Gastrocnemius medialis (tissue), 4 donors: ENCODE data around the gene RRAD. TPM values are rescaled to one million over a fixed set of nuclear protein-coding genes. Genes with fewer than 3 reads are reported as not detected.

Experiments
- ATAC-seq, 2 donors: fragments of 150-250 bp; one replicate each; pipeline ENCODE4 v1.9.1; 2016
- DNase-seq, 2 donors: peaks; one replicate each; pipeline ENCODE4 v3.0.0-alpha.2; 2019
- H3K27ac ChIP-seq, 4 donors: fragments of 200-600 bp; sonication (generic); 1 replicate in 1 of 4; 2 replicates in 3 of 4; pipeline ENCODE4 v1.5.1; 2016 to 2018; ENCODE audit warnings: mild to moderate bottlenecking in 2 of 4, moderate library complexity in 1 of 4
- H3K27me3 ChIP-seq, 3 donors: fragments of 200-600 bp; sonication (generic) in 2 of 3; 1 replicate in 1 of 3; 2 replicates in 2 of 3; pipeline versions ENCODE4 v1.5.1 to v1.6.0; 2016 to 2019; ENCODE audit warnings: mild to moderate bottlenecking in 1 of 3, moderate library complexity in 1 of 3
- H3K36me3 ChIP-seq, 2 donors: fragments of 200-600 bp; sonication (generic) in 1 of 2; one replicate each; pipeline ENCODE4 v1.5.1; 2017 to 2018
- H3K4me1 ChIP-seq, 2 donors: fragments of 200-600 bp; sonication (generic) in 1 of 2; one replicate each; pipeline ENCODE4 v1.5.1; 2016 to 2017; ENCODE audit warnings: mild to moderate bottlenecking in 2 of 2
- H3K4me3 ChIP-seq, 4 donors: fragments of 200-600 bp; sonication (generic) in 3 of 4; 1 replicate in 1 of 4; 2 replicates in 3 of 4; pipeline ENCODE4 v1.5.1; 2016 to 2019; ENCODE audit warnings: mild to moderate bottlenecking in 2 of 4
- H3K9me3 ChIP-seq, 3 donors: fragments of 200-600 bp; sonication (generic) in 2 of 3; 1 replicate in 1 of 3; 2 replicates in 2 of 3; pipeline ENCODE4 v1.5.1; 2016 to 2019
- POLR2A ChIP-seq, 2 donors: fragments of 450-650 bp; IDR thresholded peaks; one replicate each; pipeline ENCODE4 v1.6.1; 2017; ENCODE audit warnings: antibody characterized with exemption in 2 of 2, mild to moderate bottlenecking in 2 of 2, moderate library complexity in 2 of 2
- in situ Hi-C, 4 donors: fragments of 200-750 bp; cut with MboI; loops; one replicate each; pipeline versions ENCODE4 v1.15.0 to v1.8.0; 2017; ENCODE audit warnings: low sequenced_read_pairs in 4 of 4
- intact Hi-C: fragments of 100-400 bp; cut with DNase I; formaldehyde crosslinking; loops from one replicate; pipeline ENCODE4 v1.15.1; 2023; ENCODE audit warnings: low total_unique reads
- total RNA-seq, 4 donors: library from RNA; depleted of rRNA; stranded (reverse); fragments of >200 nt; gene quantifications; one replicate each; pipeline versions ENCODE4 v1.1.0 to v1.2.3, GENCODE V29; 2016
- TF ChIP-seq, protein P1 (sequence below), 5 experiments: fragments of 450-650 bp in 3 of 5; fragments of 200-600 bp in 2 of 5; sonication (generic) in 2 of 5; IDR thresholded peaks in 4 of 5; conservative IDR thresholded peaks in 1 of 5; 1 replicate in 4 of 5; 2 replicates in 1 of 5; pipeline ENCODE4 v1.5.1; 2016 to 2019; ENCODE audit warnings: antibody characterized with exemption in 5 of 5, mild to moderate bottlenecking in 3 of 5, moderate library complexity in 3 of 5

The RRAD gene
- total RNA-seq, 4 donors from 2014 or later, result 286 to 1,191 (median 655) TPM

DNA sequence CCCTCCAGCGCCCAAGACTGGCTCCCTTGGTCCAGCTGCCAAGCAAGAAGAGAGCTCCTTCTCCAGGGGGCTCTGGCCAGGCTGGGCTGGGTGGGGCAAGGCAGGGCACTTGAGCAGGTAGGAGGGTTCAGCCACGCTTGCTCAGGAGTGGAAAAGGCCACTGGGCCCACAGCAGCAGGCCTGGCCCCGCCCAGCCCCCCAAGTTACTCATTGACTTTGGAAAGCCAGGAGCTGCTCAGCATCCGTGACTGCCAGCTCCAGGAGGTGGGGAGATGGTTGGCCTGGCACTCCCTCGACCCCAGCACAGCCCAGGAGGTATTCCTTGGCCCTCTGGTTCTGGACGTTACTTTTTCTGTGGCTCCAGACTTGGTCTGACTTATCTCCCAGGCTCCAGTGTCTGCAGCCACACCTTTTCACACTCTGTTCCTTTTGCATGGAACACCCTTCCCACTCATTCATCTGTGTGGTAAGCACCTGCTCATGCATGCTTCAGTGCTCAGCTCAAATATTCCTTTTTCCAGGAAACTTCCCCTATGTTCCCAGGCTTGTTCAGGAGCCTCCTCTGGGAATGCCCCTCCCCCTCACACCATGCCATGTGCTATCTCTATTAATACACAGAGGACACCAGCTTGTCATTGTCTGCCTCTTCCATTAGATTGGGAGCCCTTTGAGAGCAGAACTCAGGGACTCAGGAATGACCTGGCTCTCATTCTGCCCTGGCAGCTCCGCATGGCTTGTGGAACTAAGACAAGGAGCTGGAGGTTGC lies 6.3 kb downstream of the RRAD start, which contains the start of gene CDH16:
CDH16 (minus strand) TSS at position 83 of the 766 bp plus-strand sequence. CDS start 820 bp downstream, outside the sequence.
- in situ Hi-C loops, result no loop called here
- Histone ChIP-seq H3K4me3 (no peak within 1 kb of the TSS), H3K9me3 (no peaks in the 10 kb centered on the region), H3K36me3 (peaks cover 0 to 12% of the 10 kb centered on the region in 2 donors), H3K4me1 (peaks cover 33 to 47% of the 10 kb centered on the region in 2 donors), H3K27me3 (no peaks in the 10 kb centered on the region), H3K27ac (peak within 1 kb of the TSS; percentile 91 to 99 (median 96))
- intact Hi-C loops, result no loop called here
- ATAC-seq, result peak; percentile 37 to 46
- DNase-seq, result peak in 1 of 2 donors; percentile 76
- TF ChIP-seq, protein P1, sequence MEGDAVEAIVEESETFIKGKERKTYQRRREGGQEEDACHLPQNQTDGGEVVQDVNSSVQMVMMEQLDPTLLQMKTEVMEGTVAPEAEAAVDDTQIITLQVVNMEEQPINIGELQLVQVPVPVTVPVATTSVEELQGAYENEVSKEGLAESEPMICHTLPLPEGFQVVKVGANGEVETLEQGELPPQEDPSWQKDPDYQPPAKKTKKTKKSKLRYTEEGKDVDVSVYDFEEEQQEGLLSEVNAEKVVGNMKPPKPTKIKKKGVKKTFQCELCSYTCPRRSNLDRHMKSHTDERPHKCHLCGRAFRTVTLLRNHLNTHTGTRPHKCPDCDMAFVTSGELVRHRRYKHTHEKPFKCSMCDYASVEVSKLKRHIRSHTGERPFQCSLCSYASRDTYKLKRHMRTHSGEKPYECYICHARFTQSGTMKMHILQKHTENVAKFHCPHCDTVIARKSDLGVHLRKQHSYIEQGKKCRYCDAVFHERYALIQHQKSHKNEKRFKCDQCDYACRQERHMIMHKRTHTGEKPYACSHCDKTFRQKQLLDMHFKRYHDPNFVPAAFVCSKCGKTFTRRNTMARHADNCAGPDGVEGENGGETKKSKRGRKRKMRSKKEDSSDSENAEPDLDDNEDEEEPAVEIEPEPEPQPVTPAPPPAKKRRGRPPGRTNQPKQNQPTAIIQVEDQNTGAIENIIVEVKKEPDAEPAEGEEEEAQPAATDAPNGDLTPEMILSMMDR (IDR thresholded peaks at IDR 0.05 in 4 of 5, conservative IDR thresholded peaks at IDR 0.05 in 1 of 5), result no peak
- TF ChIP-seq POLR2A (IDR thresholded peaks at IDR 0.05), result peak; percentile 20 to 37

DNA sequence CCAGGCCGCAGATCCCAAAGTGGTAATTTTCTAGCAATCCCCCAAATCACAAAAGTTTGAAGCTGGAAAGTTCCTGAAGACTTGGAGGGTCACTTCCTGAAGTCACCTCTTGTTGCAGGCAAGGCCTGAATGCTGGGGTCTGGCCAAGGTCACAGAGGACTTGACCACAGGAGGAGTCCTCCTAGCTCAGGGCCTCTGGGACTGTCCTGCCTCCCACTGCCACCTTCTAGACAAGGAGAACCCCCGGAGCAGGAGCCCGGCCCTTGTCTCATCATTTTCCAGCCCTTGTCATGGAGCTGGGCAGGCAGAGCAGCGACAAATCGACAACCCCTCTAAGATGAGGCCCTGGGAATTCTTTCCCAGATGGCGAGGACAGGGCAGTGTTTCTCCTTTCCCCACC lies 7.0 kb downstream of the RRAD start:
- H3K27me3 ChIP-seq, result no peaks in the 10 kb centered on the region
- H3K4me1 ChIP-seq, result peaks cover 33 to 40% of the 10 kb centered on the region in 2 donors
- in situ Hi-C loops, result no loop called here
- no peak for ATAC-seq
- no peak for DNase-seq
- intact Hi-C loops, result no loop called here
- H3K36me3 ChIP-seq, result peaks cover 0 to 6% of the 10 kb centered on the region in 2 donors
- no peak overlapping the region for H3K4me3 ChIP-seq
- TF ChIP-seq POLR2A (IDR thresholded peaks at IDR 0.05), result no peak
- TF ChIP-seq, protein P1 (IDR thresholded peaks at IDR 0.05 in 4 of 5, conservative IDR thresholded peaks at IDR 0.05 in 1 of 5), result no peak
- H3K9me3 ChIP-seq, result no peaks in the 10 kb centered on the region
- peak overlapping the region; percentile 91 to 99 (median 96) for H3K27ac ChIP-seq

DNA sequence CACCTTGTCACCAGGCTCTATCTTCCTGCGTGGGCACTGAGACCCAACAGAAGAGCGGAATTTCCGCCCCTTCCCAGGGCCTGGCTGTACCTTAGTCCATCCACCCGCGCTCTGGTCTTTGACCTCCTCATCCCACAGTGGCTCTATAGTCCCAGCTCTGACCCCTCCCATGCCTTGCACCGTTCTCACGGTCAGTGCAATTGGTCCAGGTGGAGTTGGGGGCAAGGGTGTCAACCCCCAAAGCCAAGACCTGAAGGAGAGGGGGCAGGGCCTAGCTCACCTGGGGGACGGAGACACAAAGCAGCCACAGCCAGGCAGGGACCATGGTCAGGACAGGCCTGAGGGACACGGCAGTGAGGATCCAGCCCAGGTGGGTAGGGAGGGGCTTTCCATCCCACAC lies 7.6 kb downstream of the RRAD start:
- no peak for TF ChIP-seq POLR2A (IDR thresholded peaks at IDR 0.05)
- TF ChIP-seq, protein P1 (IDR thresholded peaks at IDR 0.05 in 4 of 5, conservative IDR thresholded peaks at IDR 0.05 in 1 of 5), result no peak
- H3K4me3 ChIP-seq, result no peak overlapping the region
- H3K27me3 ChIP-seq, result no peaks in the 10 kb centered on the region
- in situ Hi-C loops (no loop called here), intact Hi-C loops (loop anchor here (1.0 kb wide), 1 partner anchor 10 kb away; no protein-coding TSS in a partner anchor)
- ATAC-seq, result no peak
- no peaks in the 10 kb centered on the region for H3K36me3 ChIP-seq
- H3K9me3 ChIP-seq, result no peaks in the 10 kb centered on the region
- no peak for DNase-seq
- peak overlapping the region; percentile 91 to 99 (median 96) for H3K27ac ChIP-seq
- H3K4me1 ChIP-seq, result peaks cover 33 to 34% of the 10 kb centered on the region in 2 donors

DNA sequence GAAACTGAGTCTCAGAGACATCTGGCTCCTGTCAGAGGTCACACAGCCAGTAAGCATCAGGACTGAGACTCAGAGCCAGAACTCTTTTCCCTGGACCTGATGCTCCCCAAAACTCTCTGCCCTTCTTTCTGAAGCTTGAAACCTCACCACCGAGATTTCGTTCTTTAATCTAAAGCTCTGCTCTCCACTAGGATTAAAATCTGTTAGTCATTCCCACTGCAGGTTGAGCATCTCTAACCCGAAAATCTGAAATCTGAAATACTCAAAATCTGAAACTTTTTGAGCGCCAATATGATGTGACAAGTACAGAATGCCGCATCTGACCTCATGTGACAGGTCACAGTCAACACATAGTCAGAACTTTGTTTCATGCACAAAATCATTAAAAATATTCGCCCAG lies 8.8 kb downstream of the RRAD start:
- no peak for TF ChIP-seq POLR2A (IDR thresholded peaks at IDR 0.05)
- TF ChIP-seq, protein P1 (IDR thresholded peaks at IDR 0.05 in 4 of 5, conservative IDR thresholded peaks at IDR 0.05 in 1 of 5), result no peak
- Histone ChIP-seq H3K27ac (no peak overlapping the region), H3K9me3 (no peaks in the 10 kb centered on the region), H3K36me3 (no peaks in the 10 kb centered on the region), H3K27me3 (no peaks in the 10 kb centered on the region), H3K4me3 (no peak overlapping the region), H3K4me1 (peaks cover 25 to 28% of the 10 kb centered on the region in 2 donors)
- ATAC-seq, result no peak
- in situ Hi-C loops (no loop called here), intact Hi-C loops (no loop called here)
- no peak for DNase-seq
